NCI-H526 treated with DMSO at 0.1 percent for 48 hours (cell line): ENCODE results near the gene CPNE5.

ENCODE experiments used
- DNase-seq: peaks from one replicate; lab custom pipeline; 2025; lab: John Stamatoyannopoulos, UW

CPNE5 gene

GRCh38 chr6:36743538-36744303, 95.5 kb downstream of the CPNE5 start:
- no peak for DNase-seq

- no peak for DNase-seq
These were observed 96.2 kb downstream of the CPNE5 start for GRCh38 chr6:36743032-36743431.

- DNase-seq: no peak
These were observed 97.1 kb downstream of the CPNE5 start for GRCh38 chr6:36742146-36742545.

DNA sequence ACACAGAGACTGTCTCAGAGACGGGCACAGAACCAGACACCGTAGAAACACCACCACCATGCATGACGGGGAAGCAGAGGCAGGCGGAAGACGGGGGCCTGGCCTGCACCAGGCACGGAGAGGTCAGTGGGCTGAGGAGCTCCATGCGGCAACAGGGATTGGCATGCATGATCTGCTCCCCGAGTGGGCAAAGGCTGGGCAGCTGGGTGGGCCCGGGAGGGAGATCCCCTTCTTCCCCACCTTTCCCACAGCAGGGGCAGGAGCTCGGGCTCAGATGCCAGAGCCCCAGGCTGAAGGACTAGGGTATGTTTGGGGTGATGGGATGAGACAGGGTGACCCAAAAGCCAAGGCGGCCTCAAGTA, 98.4 kb downstream of the CPNE5 start:
- DNase-seq: no peak

- DNase-seq: no peak
These were observed 99.1 kb downstream of the CPNE5 start for GRCh38 chr6:36739947-36740817.

DNA sequence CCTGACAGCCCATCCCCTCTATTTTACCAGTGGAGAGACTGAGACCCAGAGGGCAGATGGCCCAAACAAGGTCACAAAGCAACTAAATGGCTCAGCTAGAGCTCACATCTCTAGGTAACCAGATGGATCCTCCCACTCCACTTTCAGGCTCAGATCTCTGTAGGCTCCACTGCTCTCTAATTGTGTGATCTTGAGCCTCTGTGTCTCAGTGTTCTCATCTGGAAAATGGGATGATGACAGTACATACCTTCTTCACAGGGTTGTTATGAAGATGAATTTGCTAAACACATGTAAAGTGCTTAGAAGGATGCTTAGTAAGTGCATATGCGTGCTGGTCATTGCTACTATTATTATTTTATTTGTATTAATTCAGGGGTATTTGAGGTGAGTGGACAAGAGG, 101.1 kb downstream of the CPNE5 start:
- no peak for DNase-seq

DNA sequence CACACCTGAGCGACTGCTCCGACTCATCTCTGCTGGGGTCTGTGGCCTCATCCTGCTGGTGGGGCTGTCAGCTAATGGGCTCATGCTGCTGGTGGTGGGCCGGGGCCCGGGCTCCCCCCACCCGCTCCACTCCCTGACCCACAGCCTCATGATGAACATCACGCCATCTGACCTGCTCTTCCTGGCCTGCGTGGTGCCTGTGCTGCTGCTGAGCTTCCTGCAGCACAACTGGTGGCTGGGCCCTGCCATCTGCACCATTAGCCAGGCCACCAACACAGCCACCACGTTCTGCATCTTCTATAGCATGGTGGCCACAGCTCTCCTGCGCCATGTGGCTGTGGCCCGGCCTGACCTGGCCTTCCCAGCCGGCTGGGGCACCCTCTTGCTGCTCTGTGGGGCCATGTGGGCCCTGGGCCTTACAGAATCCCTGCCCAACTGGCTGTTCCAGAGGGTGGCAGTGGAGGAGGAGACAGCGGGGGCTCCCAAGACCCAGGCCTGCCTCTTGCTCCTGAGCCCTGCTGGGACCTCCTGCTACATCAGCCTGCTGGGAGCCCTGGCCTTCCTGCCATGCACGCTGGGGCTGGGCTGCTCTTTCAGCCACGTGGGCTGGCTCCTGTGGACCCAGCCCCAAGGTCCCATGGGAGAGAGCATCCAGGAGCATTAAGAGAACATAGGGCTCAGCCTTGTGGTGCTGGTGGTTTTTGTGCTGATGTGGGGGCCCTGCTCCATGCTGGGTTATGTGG, 102.0 kb downstream of the CPNE5 start:
- DNase-seq: no peak

GRCh38 chr6:36735110-36736071, 103.9 kb downstream of the CPNE5 start:
- no peak for DNase-seq

GRCh38 chr6:36734486-36735060, 104.7 kb downstream of the CPNE5 start:
- no peak for DNase-seq

DNA sequence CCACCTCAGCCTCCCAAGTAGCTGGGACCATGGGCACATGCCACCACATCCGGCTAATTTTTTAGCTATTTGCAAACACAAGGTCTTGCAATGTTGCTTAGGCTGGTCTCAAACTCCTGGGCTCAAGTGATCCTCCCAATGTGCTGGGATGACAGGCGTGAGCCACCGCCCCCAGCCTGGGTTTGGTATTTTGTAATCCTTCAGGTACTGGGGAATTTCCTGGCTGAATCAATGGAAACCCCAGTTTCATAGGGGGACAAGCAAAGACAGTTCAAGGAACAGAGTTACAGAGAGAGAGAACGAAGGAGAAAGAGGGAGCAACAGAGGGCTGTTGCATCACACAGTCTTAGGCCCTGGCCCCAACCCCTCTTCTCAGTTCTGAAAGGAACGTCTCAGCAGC, 105.9 kb downstream of the CPNE5 start:
- DNase-seq: no peak

- DNase-seq: no peak
These were observed 107.5 kb downstream of the CPNE5 start for GRCh38 chr6:36731622-36732310.

GRCh38 chr6:36730424-36731380, 108.5 kb downstream of the CPNE5 start:
- no peak for DNase-seq

- DNase-seq: no peak
These were observed 110.1 kb downstream of the CPNE5 start for GRCh38 chr6:36729161-36729524.

DNA sequence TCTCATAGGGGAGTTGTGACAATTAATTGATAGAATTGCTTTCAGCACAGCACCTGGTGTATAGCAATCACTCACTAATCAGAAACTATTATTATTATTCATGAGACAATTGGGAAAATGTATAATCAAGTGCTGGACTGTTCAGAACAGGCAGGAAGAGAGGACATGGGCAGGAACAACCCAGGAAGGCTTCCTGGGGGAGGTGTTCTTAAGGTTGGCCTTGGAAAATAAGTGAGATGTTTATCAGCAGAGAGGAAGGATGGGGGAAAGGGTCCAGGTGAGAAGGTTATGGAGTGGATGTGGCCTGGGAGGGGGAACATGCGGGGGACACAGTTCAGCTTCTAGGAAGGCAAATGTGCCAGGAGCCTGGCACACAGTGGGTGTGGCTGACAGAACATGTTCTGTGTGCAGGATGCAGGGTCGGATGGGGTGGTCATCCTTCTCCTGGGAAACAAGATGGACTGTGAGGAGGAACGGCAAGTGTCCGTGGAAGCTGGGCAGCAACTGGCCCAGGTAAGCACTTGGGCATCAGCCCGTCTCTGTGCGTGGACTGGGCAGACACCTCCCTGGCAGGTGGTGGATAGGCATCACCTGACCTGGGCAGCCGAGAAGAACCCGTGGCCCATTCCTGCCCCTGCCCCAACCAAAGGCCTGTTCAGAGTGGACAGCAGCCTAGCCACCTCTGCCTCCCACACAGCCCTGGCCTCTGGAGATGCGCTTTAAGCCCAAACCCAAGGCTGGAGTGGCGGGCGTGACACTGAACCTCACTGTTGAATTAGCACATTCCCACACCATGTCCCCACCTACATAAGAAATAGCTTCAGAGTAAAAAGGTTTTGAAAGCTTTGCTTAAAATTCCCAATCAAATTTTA, 110.7 kb downstream of the CPNE5 start:
- no peak for DNase-seq

DNA sequence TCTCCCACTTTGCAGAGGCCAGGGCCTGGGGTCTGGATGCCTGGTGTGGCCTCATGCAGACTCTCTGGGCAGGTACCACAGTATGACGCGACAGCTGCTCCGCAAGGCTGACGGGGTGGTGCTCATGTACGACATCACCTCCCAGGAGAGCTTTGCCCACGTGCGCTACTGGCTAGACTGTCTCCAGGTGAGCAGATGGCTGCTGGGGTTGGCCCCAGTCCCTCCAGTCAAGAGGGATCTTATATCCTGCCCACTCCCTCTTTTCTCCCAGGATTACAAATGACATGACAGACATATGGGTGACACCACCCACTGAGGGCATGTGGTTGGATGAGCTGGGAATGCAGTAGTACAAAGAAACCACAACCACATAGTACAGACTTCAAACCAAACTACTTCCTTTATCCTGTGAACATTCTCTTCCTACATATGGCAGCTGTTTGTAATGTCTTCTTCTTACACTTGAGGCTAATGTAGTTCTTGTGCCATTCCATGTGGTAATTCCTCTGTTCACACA, 111.7 kb downstream of the CPNE5 start:
- DNase-seq: no peak

- no peak for DNase-seq
These were observed 113.7 kb downstream of the CPNE5 start for GRCh38 chr6:36725581-36725980.

- DNase-seq: peak; percentile 42
These were observed 114.5 kb downstream of the CPNE5 start for GRCh38 chr6:36724514-36725390.
